HG02678 (cell line): ENCODE results near the gene TMPRSS6.

Experiments used
- ATAC-seq: cut with Tn5 transposase; IDR thresholded peaks from one replicate; pipeline ENCODE4 v1.9.1; 2021; ENCODE audit warnings: mild to moderate bottlenecking, moderate library complexity; ENCODE audit not compliant: unreplicated experiment

The TMPRSS6 gene

GRCh38 chr22:37054056-37054395, 55.5 kb downstream of the TMPRSS6 start:
- no peak for ATAC-seq

- ATAC-seq = no peak
Observed at GRCh38 chr22:37053310-37054055, 56.0 kb downstream of the TMPRSS6 start.

- ATAC-seq = no peak
Observed at GRCh38 chr22:37052386-37053309, 56.9 kb downstream of the TMPRSS6 start.

GRCh38 chr22:37051391-37052385, 57.8 kb downstream of the TMPRSS6 start, which contains the start of gene KCTD17:
Gene KCTD17, plus strand, starts transcription at chr22:37051742. Its CDS starts 19 bp downstream, at chr22:37051761.
- ATAC-seq = peak; percentile 72

GRCh38 chr22:37050913-37051312, 58.6 kb downstream of the TMPRSS6 start:
- ATAC-seq = no peak

GRCh38 chr22:37049224-37049623, 60.3 kb downstream of the TMPRSS6 start:
- no peak for ATAC-seq

- ATAC-seq = no peak
Observed at GRCh38 chr22:37048133-37048532, 61.4 kb downstream of the TMPRSS6 start.

- no peak for ATAC-seq
Observed at GRCh38 chr22:37047006-37047405, 62.5 kb downstream of the TMPRSS6 start.

- ATAC-seq = no peak
Observed at GRCh38 chr22:37046589-37046988, 62.9 kb downstream of the TMPRSS6 start.

- ATAC-seq = no peak
Observed at GRCh38 chr22:37045958-37046357, 63.6 kb downstream of the TMPRSS6 start.

- ATAC-seq = no peak
Observed at GRCh38 chr22:37044634-37045625, 64.6 kb downstream of the TMPRSS6 start.

- no peak for ATAC-seq
Observed at GRCh38 chr22:37043828-37044538, 65.5 kb downstream of the TMPRSS6 start.

GRCh38 chr22:37043209-37043827, 66.2 kb downstream of the TMPRSS6 start:
- no peak for ATAC-seq

GRCh38 chr22:37039466-37039865, 70.0 kb downstream of the TMPRSS6 start:
- ATAC-seq = no peak

- no peak for ATAC-seq
Observed at GRCh38 chr22:37037669-37038068, 71.8 kb downstream of the TMPRSS6 start.

- no peak for ATAC-seq
Observed at GRCh38 chr22:37036655-37037377, 72.7 kb downstream of the TMPRSS6 start.

GRCh38 chr22:37033605-37034430, 75.7 kb downstream of the TMPRSS6 start:
- ATAC-seq = no peak
